NB4 (cell line): ENCODE results near the gene MELK.

Experiments used
- MYC ChIP-seq: IDR thresholded peaks from 2 replicates; pipeline ENCODE4 v1.6.1; 2011; ENCODE audit warnings: low read depth, low read length
- POLR2A ChIP-seq: IDR thresholded peaks from 2 replicates; pipeline ENCODE4 v1.6.1; 2011; ENCODE audit warnings: mild to moderate bottlenecking; ENCODE audit not compliant: insufficient read length; ENCODE audit errors: extremely low read depth
- TF ChIP-seq, protein P1 (sequence below): IDR thresholded peaks from one replicate; pipeline ENCODE4 v1.5.1; 2012; ENCODE audit warnings: low read depth, low read length
- TF ChIP-seq, protein P2 (sequence below): IDR thresholded peaks from 2 replicates; pipeline ENCODE4 v1.6.1; 2011; ENCODE audit warnings: low read depth, low read length

DNA sequence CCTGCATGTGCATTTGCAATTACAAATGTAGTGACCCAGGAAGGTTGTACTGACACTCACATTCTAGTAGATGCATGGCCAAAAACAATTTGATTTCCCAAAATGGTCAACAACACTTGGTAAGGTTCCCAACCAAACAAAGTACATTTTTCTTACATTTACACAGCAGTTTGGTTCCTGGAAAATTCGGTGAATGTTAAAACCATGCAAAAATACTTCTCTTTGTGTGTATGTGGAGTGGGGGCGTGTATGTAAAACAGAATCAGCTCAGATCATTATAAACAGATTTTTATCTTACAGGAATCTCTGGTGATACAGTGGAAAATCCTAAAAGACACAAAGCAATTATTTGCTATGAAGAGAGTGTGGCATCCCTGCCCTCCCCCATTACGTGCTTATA is 25.1 kb upstream of the MELK start:
- no peak for TF ChIP-seq POLR2A
- TF ChIP-seq, protein P1, sequence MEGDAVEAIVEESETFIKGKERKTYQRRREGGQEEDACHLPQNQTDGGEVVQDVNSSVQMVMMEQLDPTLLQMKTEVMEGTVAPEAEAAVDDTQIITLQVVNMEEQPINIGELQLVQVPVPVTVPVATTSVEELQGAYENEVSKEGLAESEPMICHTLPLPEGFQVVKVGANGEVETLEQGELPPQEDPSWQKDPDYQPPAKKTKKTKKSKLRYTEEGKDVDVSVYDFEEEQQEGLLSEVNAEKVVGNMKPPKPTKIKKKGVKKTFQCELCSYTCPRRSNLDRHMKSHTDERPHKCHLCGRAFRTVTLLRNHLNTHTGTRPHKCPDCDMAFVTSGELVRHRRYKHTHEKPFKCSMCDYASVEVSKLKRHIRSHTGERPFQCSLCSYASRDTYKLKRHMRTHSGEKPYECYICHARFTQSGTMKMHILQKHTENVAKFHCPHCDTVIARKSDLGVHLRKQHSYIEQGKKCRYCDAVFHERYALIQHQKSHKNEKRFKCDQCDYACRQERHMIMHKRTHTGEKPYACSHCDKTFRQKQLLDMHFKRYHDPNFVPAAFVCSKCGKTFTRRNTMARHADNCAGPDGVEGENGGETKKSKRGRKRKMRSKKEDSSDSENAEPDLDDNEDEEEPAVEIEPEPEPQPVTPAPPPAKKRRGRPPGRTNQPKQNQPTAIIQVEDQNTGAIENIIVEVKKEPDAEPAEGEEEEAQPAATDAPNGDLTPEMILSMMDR: no peak
- TF ChIP-seq MYC: no peak
- TF ChIP-seq, protein P2, sequence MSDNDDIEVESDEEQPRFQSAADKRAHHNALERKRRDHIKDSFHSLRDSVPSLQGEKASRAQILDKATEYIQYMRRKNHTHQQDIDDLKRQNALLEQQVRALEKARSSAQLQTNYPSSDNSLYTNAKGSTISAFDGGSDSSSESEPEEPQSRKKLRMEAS: no peak
